GM21390 (cell line): ENCODE measurements around the gene ACP7.
"Not testable (repeated sequence)": the region's sequence is repeated elsewhere in the genome, so short reads cannot be mapped to it uniquely, and the experiment has no call there.

Experiments used
- ATAC-seq: cut with Tn5 transposase; IDR thresholded peaks from one replicate; pipeline ENCODE4 v1.9.1; 2021; ENCODE audit not compliant: unreplicated experiment

Gene ACP7

GRCh38 chr19:39130337-39131254, 46.4 kb downstream of the ACP7 start:
- ATAC-seq: no peak

GRCh38 chr19:39131255-39131755, 47.1 kb downstream of the ACP7 start:
- ATAC-seq: no peak

- ATAC-seq: no peak
Measured at GRCh38 chr19:39132344-39132969, 48.3 kb downstream of the ACP7 start.

GRCh38 chr19:39133431-39134270, 49.5 kb downstream of the ACP7 start:
- ATAC-seq: no peak

GRCh38 chr19:39135701-39136100, 51.5 kb downstream of the ACP7 start:
- ATAC-seq: no peak

- no peak for ATAC-seq
Measured at GRCh38 chr19:39136225-39136940, 52.2 kb downstream of the ACP7 start.

GRCh38 chr19:39137131-39137530, 53.0 kb downstream of the ACP7 start:
- no peak for ATAC-seq

- no peak for ATAC-seq
Measured at GRCh38 chr19:39138221-39139211, 54.3 kb downstream of the ACP7 start.

GRCh38 chr19:39139305-39139874, 55.2 kb downstream of the ACP7 start:
- ATAC-seq: no peak

GRCh38 chr19:39139971-39140453, 55.8 kb downstream of the ACP7 start:
- no peak for ATAC-seq

- ATAC-seq: no peak
Measured at GRCh38 chr19:39140594-39140993, 56.4 kb downstream of the ACP7 start.

- ATAC-seq: no peak
Measured at GRCh38 chr19:39141929-39142328, 57.8 kb downstream of the ACP7 start.

- ATAC-seq: no peak
Measured at GRCh38 chr19:39142630-39143029, 58.5 kb downstream of the ACP7 start.

GRCh38 chr19:39143757-39144289, 59.7 kb downstream of the ACP7 start:
- not testable (repeated sequence) for ATAC-seq

GRCh38 chr19:39144290-39145071, 60.3 kb downstream of the ACP7 start:
- no peak for ATAC-seq

- ATAC-seq: no peak
Measured at GRCh38 chr19:39145180-39145953, 61.2 kb downstream of the ACP7 start.

- ATAC-seq: no peak
Measured at GRCh38 chr19:39146091-39146490, 61.9 kb downstream of the ACP7 start.
